ENCODE measurements around the gene NMUR2.

NMUR2 gene

GRCh38 chr5:152369298-152369697, 35.8 kb downstream of the NMUR2 start:
- DNase-seq (ENCODE audit: low spot score) = no peak

DNA sequence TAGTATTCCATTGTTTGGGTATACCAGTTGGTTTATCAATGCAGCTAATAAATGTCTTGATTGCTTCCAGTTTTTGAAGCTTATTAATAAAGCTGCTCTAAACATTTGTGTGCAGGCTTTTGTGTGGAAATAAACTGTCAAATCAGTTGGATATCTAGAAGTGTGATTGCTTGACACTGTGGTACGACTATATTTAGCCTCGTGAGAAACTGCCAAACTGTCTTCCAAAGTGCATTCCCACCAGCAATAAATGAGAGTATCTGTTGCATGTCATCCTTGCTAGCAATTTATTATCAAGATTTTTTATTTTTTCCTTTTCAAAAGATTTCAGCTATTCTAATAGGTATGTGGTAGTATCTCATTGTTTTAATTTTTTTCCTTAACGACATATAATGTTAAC, 37.5 kb downstream of the NMUR2 start:
- DNase-seq (ENCODE audit: low spot score) = no peak

- DNase-seq (ENCODE audit: low spot score) = no peak
Measured at GRCh38 chr5:152366716-152367115, 38.4 kb downstream of the NMUR2 start.

DNA sequence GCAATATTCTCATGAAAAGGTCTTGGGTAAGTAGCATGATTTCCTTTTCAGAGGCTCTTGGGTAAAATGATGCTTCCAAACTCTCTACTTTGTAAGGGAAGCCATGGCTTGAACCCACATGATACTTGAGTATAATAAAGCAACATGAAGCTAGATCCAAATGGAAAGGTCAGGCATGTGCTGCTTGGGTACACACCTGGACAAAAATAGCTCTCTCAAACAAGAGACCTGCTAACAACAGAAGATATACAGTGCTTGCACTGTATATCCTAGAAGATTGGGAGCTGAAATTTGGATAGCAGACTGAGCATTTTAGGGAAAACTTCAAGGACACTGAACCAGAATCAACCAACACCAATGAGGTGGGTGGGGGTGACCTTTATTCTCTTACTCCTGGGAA, 40.2 kb downstream of the NMUR2 start:
- no peak for DNase-seq (ENCODE audit: low spot score)

GRCh38 chr5:152364172-152364571, 40.9 kb downstream of the NMUR2 start:
- DNase-seq (ENCODE audit: low spot score) = no peak

GRCh38 chr5:152358861-152359568, 46.1 kb downstream of the NMUR2 start:
- no peak for DNase-seq (ENCODE audit: low spot score)

DNA sequence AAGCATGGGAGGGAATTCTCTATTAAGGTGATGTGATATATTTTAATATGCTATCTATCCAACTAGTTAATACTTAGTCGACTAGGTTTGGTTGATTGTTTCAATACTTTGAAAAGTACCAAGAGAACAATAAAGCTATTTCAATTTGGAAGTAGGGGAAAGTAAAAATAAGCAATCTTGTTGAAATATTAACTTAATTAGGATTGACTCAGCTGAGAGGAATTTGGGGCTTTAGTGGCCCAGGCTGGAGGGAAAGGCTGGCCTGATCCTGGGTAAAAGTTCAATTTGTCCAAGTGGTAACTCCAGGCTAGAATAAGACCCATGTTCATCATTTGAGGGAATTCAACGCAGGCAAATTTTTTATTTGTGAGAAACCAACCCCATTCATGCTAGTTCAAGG, 48.6 kb downstream of the NMUR2 start:
- DNase-seq (ENCODE audit: low spot score) = no peak

- DNase-seq (ENCODE audit: low spot score) = no peak
Measured at GRCh38 chr5:152355061-152355460, 50.0 kb downstream of the NMUR2 start.

- DNase-seq (ENCODE audit: low spot score) = no peak
Measured at GRCh38 chr5:152353001-152353400, 52.1 kb downstream of the NMUR2 start.

- peak; percentile 42 for DNase-seq (ENCODE audit: low spot score)
Measured at GRCh38 chr5:152349683-152350526, 55.2 kb downstream of the NMUR2 start.

All from AG20443 (cell line).